DND-41 (cell line): ENCODE data around the gene MTARC2.

Experiments
- ATAC-seq: fragments of 200-7000 bp; cut with Tn5 transposase; 3 replicates; pipeline ENCODE4 v1.9.1; 2021; ENCODE audit warnings: low read depth; ENCODE audit not compliant: insufficient read depth
- DNase-seq: peaks from one replicate; pipeline ENCODE4 v3.0.0-alpha.2; 2020
- H2AFZ ChIP-seq: 2 replicates; pipeline ENCODE4 v1.6.0; 2012; ENCODE audit warnings: low read depth, low read length
- H3K27ac ChIP-seq: 2 replicates; pipeline ENCODE4 v1.5.1; 2012; ENCODE audit warnings: low read length, inconsistent platforms
- H3K27me3 ChIP-seq: fragments of 200-600 bp; sonication (generic); 2 replicates; pipeline ENCODE4 v1.6.0; 2012; ENCODE audit warnings: low read length, mild to moderate bottlenecking, inconsistent platforms; ENCODE audit not compliant: insufficient read depth, poor library complexity
- H3K36me3 ChIP-seq: 2 replicates; pipeline ENCODE4 v1.5.1; 2012; ENCODE audit warnings: low read length, inconsistent platforms; ENCODE audit not compliant: insufficient read depth
- H3K4me1 ChIP-seq: 2 replicates; pipeline ENCODE4 v1.5.1; 2012; ENCODE audit warnings: mild to moderate bottlenecking, low read length; ENCODE audit not compliant: insufficient read depth
- H3K4me2 ChIP-seq: 2 replicates; pipeline ENCODE4 v1.6.0; 2012; ENCODE audit warnings: mild to moderate bottlenecking, moderate library complexity, low read length, inconsistent platforms; ENCODE audit not compliant: insufficient read depth
- H3K4me3 ChIP-seq, 2 experiments: fragments of 200-600 bp in 1 of 2; shearing (Covaris generic) in 1 of 2; 2 replicates each; pipeline ENCODE4 v1.5.1; 2012 to 2016; ENCODE audit warnings: inconsistent platforms in 2 of 2, low read length in 2 of 2, mild to moderate bottlenecking in 2 of 2, low read depth in 1 of 2, moderate library complexity in 1 of 2
- H3K79me2 ChIP-seq: 2 replicates; pipeline ENCODE4 v1.6.0; 2012; ENCODE audit warnings: low read length, inconsistent platforms; ENCODE audit not compliant: insufficient read depth
- H3K9ac ChIP-seq: 2 replicates; pipeline ENCODE4 v1.6.0; 2012; ENCODE audit warnings: low read depth, mild to moderate bottlenecking, inconsistent platforms, low read length, moderate library complexity
- H3K9me3 ChIP-seq: 2 replicates; pipeline ENCODE4 v1.5.1; 2012; ENCODE audit warnings: low read length, moderate library complexity, mild to moderate bottlenecking, inconsistent platforms; ENCODE audit not compliant: insufficient read depth, severe bottlenecking
- H4K20me1 ChIP-seq: 2 replicates; pipeline ENCODE4 v1.6.0; 2012; ENCODE audit warnings: low read length; ENCODE audit not compliant: insufficient read depth
- EZH2 ChIP-seq: IDR thresholded peaks from 3 replicates; pipeline ENCODE4 v1.6.1; 2012; ENCODE audit warnings: borderline replicate concordance, low read depth, mild to moderate bottlenecking, moderate library complexity, low read length, inconsistent platforms; ENCODE audit not compliant: severe bottlenecking
- TF ChIP-seq, protein P1 (sequence below): IDR thresholded peaks from 2 replicates; pipeline ENCODE4 v1.5.1; 2012; ENCODE audit warnings: borderline replicate concordance, low read length, moderate library complexity, mild to moderate bottlenecking; ENCODE audit not compliant: poor library complexity, severe bottlenecking; ENCODE audit errors: extremely low read depth

MTARC2 gene

DNA sequence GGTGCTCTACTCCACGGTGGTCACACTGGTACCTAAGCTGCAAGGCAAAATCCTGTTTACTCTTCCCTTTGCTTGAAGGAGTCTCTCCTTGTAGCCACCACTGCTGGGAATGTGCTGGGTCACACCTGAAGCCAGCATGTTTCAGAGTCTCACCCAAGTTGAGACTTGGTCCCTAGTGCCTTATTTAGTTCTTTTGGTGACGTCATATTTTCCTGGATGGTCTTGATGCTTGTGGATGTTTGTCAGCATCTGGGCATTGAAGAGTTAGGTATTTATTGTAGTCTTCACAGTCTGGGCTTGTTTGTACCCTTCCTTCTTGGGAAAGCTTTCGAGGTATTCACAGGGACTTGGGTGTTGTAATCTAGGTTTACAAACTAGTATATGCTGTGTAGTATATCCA is 5.6 kb upstream of the MTARC2 start:
- Histone ChIP-seq H4K20me1 (no peaks in the 10 kb centered on the region), H3K4me1 (no peaks in the 10 kb centered on the region), H3K36me3 (no peaks in the 10 kb centered on the region), H3K4me3 (no peak overlapping the region), H3K4me2 (no peak overlapping the region), H2AFZ (no peak overlapping the region), H3K9ac (no peak overlapping the region), H3K9me3 (no peaks in the 10 kb centered on the region), H3K79me2 (no peaks in the 10 kb centered on the region), H3K27me3 (no peaks in the 10 kb centered on the region), H3K27ac (no peak overlapping the region)
- ATAC-seq (no peak), DNase-seq (no peak)
- TF ChIP-seq EZH2 = no peak
- TF ChIP-seq, protein P1, sequence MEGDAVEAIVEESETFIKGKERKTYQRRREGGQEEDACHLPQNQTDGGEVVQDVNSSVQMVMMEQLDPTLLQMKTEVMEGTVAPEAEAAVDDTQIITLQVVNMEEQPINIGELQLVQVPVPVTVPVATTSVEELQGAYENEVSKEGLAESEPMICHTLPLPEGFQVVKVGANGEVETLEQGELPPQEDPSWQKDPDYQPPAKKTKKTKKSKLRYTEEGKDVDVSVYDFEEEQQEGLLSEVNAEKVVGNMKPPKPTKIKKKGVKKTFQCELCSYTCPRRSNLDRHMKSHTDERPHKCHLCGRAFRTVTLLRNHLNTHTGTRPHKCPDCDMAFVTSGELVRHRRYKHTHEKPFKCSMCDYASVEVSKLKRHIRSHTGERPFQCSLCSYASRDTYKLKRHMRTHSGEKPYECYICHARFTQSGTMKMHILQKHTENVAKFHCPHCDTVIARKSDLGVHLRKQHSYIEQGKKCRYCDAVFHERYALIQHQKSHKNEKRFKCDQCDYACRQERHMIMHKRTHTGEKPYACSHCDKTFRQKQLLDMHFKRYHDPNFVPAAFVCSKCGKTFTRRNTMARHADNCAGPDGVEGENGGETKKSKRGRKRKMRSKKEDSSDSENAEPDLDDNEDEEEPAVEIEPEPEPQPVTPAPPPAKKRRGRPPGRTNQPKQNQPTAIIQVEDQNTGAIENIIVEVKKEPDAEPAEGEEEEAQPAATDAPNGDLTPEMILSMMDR = no peak

GRCh38 chr1:220746851-220747250 is 1.3 kb upstream of the MTARC2 start:
- Histone ChIP-seq H3K9me3 (no peaks in the 10 kb centered on the region), H3K27me3 (no peaks in the 10 kb centered on the region), H3K79me2 (no peaks in the 10 kb centered on the region), H3K4me3 (no peak overlapping the region), H3K4me1 (no peaks in the 10 kb centered on the region), H3K27ac (no peak overlapping the region), H3K36me3 (no peaks in the 10 kb centered on the region), H3K9ac (no peak overlapping the region), H2AFZ (no peak overlapping the region), H3K4me2 (no peak overlapping the region), H4K20me1 (no peaks in the 10 kb centered on the region)
- TF ChIP-seq, protein P1 = no peak
- no peak for TF ChIP-seq EZH2
- no peak for DNase-seq
- no peak for ATAC-seq

GRCh38 chr1:220747437-220748088 is 559 bp upstream of the MTARC2 start:
- Histone ChIP-seq H3K27me3 (no peaks in the 10 kb centered on the region), H3K9ac (no peak overlapping the region), H3K9me3 (no peaks in the 10 kb centered on the region), H2AFZ (no peak overlapping the region), H3K4me2 (no peak overlapping the region), H3K79me2 (no peaks in the 10 kb centered on the region), H3K36me3 (no peaks in the 10 kb centered on the region), H3K4me3 (no peak overlapping the region), H3K4me1 (no peaks in the 10 kb centered on the region), H3K27ac (no peak overlapping the region), H4K20me1 (no peaks in the 10 kb centered on the region)
- DNase-seq = no peak
- ATAC-seq = no peak
- TF ChIP-seq EZH2 = no peak
- TF ChIP-seq, protein P1 = no peak
